ENCODE results near the gene HEYL.

DNA sequence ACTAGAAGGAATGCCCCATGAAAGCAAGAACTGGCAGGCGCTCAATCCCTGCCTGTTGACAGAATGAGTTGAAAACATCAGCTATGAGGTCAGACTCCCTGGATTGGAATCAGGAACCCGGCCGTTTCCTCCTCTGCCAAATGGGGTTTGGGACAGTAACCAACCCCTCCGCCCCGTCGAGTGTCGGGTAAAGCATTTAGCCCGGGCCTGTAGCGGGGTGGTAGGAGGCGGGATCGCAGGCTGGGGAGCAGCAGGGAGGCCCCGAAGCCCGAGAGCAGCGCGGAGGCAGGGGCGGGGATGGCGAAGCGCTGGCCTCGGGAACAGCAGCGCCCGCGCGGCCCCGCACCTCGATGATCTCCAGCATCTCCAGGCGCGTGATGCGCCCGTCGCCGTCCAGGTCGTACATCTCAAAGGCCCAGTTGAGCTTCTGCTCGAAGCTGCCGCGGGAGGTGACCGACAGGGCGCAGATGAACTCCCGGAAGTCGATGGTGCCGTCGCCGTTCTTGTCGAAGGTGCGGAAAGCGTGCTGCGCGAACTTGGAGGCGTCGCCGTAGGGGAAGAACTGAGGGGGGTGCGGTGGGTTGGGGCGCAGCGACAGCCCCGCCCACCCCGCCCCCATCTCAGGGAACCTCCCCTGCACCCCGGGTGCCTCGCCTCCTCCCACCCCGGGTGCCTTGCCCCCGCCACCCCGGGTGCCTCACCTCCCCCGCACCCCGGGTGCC is 44.3 kb upstream of the HEYL start:
- TF ChIP-seq POLR2AphosphoS5 (IDR thresholded peaks at IDR 0.05; ENCODE audit: low read depth, low read length) (no peak), POLR2A (IDR thresholded peaks at IDR 0.05; ENCODE audit: low read depth, low read length) (no peak), TAF1 (IDR thresholded peaks at IDR 0.05; ENCODE audit: borderline replicate concordance, low read depth, low read length) (no peak)
